Measurements from ENCODE around the gene TCF4. TPM values are rescaled to one million over a fixed set of nuclear protein-coding genes. Genes with fewer than 3 reads are reported as not detected.

Gene TCF4
- total RNA-seq, 4 donors from 2014 or later: 114 to 190 (median 132) TPM

GRCh38 chr18:55425698-55426097, 162.3 kb downstream of the TCF4 start:
- 85 to 93% methylated on average over 3 of the region's 3 CpGs for WGBS, 2 donors
- intact Hi-C loops (cut with DNase I): no loop called here
- Histone ChIP-seq H3K27ac (no peak overlapping the region), H3K9me3 (no peaks in the 10 kb centered on the region), H3K4me3 (replicated peaks in 1 of 3) (no peak overlapping the region), H3K4me1 (no peaks in the 10 kb centered on the region), H3K27me3 (no peaks in the 10 kb centered on the region), H3K36me3 (no peaks in the 10 kb centered on the region)
- TF ChIP-seq POLR2A (IDR thresholded peaks at IDR 0.05) (no peak), CTCF (IDR thresholded peaks at IDR 0.05) (no peak)
- no peak for DNase-seq

GRCh38 chr18:55422456-55423180, 165.4 kb downstream of the TCF4 start:
- peak overlapping the region; percentile 61 to 76 (median 69) for H3K27ac ChIP-seq
- H3K27me3 ChIP-seq: no peaks in the 10 kb centered on the region
- DNase-seq: peak in 1 of 2 donors; percentile 18
- intact Hi-C loops (cut with DNase I): no loop called here
- TF ChIP-seq CTCF (IDR thresholded peaks at IDR 0.05) (no peak), POLR2A (IDR thresholded peaks at IDR 0.05) (no peak)
- H3K36me3 ChIP-seq: no peaks in the 10 kb centered on the region
- no peak overlapping the region for H3K4me3 ChIP-seq (replicated peaks in 1 of 3)
- no peaks in the 10 kb centered on the region for H3K9me3 ChIP-seq
- 62 to 73% methylated on average over 13 of the region's 13 CpGs for WGBS, 2 donors
- no peaks in the 10 kb centered on the region for H3K4me1 ChIP-seq

GRCh38 chr18:55421615-55422419, 166.2 kb downstream of the TCF4 start:
- H3K9me3 ChIP-seq: no peaks in the 10 kb centered on the region
- H3K27ac ChIP-seq: peak overlapping the region; percentile 61 to 76 (median 69)
- TF ChIP-seq CTCF (IDR thresholded peaks at IDR 0.05) (no peak), POLR2A (IDR thresholded peaks at IDR 0.05) (no peak)
- intact Hi-C loops (cut with DNase I): no loop called here
- no peaks in the 10 kb centered on the region for H3K27me3 ChIP-seq
- 55 to 70% methylated on average over 8 of the region's 8 CpGs for WGBS, 2 donors
- no peaks in the 10 kb centered on the region for H3K36me3 ChIP-seq
- DNase-seq: no peak
- H3K4me3 ChIP-seq (replicated peaks in 1 of 3): no peak overlapping the region
- no peaks in the 10 kb centered on the region for H3K4me1 ChIP-seq

- Histone ChIP-seq H3K4me1 (no peaks in the 10 kb centered on the region), H3K36me3 (no peaks in the 10 kb centered on the region), H3K4me3 (replicated peaks in 1 of 3) (no peak overlapping the region), H3K27me3 (no peaks in the 10 kb centered on the region), H3K27ac (peak overlapping the region; percentile 61 to 76 (median 69)), H3K9me3 (no peaks in the 10 kb centered on the region)
- TF ChIP-seq CTCF (IDR thresholded peaks at IDR 0.05) (no peak), POLR2A (IDR thresholded peaks at IDR 0.05) (no peak)
- WGBS, 2 donors: 56 to 60% methylated on average over 4 of the region's 4 CpGs
- DNase-seq: no peak
- intact Hi-C loops (cut with DNase I): no loop called here
These were observed 166.7 kb downstream of the TCF4 start for GRCh38 chr18:55421308-55421614.
